Thymus (tissue), 11 donors: ENCODE data around the gene MINDY4B. TPM values are rescaled to one million over a fixed set of nuclear protein-coding genes. Genes with fewer than 3 reads are reported as not detected.

Experiments used
- DNase-seq, 9 donors: peaks; one replicate each; pipeline ENCODE4 v3.0.0-alpha.2; 2013; ENCODE audit warnings: low spot score in 9 of 9, low read depth in 6 of 9, missing footprints in 1 of 9
- H3K27ac ChIP-seq, 2 donors: one replicate each; pipeline ENCODE4 v1.5.1; 2013; ENCODE audit warnings: control low read depth in 1 of 2, low read depth in 1 of 2, low read length in 1 of 2, mild to moderate bottlenecking in 1 of 2, moderate library complexity in 1 of 2
- H3K27me3 ChIP-seq, 2 donors: one replicate each; pipeline ENCODE4 v1.5.1; 2013; ENCODE audit warnings: low read length in 1 of 2; ENCODE audit not compliant: control insufficient read depth in 2 of 2, insufficient read depth in 1 of 2
- H3K36me3 ChIP-seq, 2 donors: one replicate each; pipeline ENCODE4 v1.5.1; 2013; ENCODE audit warnings: low read length in 1 of 2, mild to moderate bottlenecking in 1 of 2, moderate library complexity in 1 of 2; ENCODE audit not compliant: control insufficient read depth in 2 of 2, insufficient read depth in 2 of 2
- H3K4me1 ChIP-seq, 2 donors: one replicate each; pipeline ENCODE4 v1.5.1; 2013; ENCODE audit warnings: low read length in 2 of 2; ENCODE audit not compliant: control insufficient read depth in 2 of 2, insufficient read depth in 2 of 2
- H3K4me3 ChIP-seq, 2 donors: one replicate each; pipeline ENCODE4 v1.5.1; 2013; ENCODE audit warnings: low read length in 2 of 2, control low read depth in 1 of 2, mild to moderate bottlenecking in 1 of 2
- H3K9me3 ChIP-seq, 2 donors: one replicate each; pipeline ENCODE4 v1.5.1; 2013; ENCODE audit warnings: low read length in 1 of 2, mild to moderate bottlenecking in 1 of 2; ENCODE audit not compliant: control insufficient read depth in 2 of 2, insufficient read depth in 1 of 2
- WGBS: extraction: QIAGEN DNeasy Blood & Tissue Kit; methylation state at CpG from one replicate; pipeline ENCODE4 v1.1.7; 2013; 5-methylcytosine and 5-hydroxymethylcytosine counted together
- polyA plus RNA-seq: library from polyadenylated mRNA; stranded (reverse); fragments of 200-250 nt; gene quantifications from one replicate; pipeline ENCODE4 v1.2.3, GENCODE V29; 2013
- total RNA-seq: library from RNA; stranded (reverse); fragments of 120-200 nt; gene quantifications from one replicate; pipeline ENCODE4 v1.2.4, GENCODE V29; 2013
- donor health status: healthy.

The MINDY4B gene
- total and polyA plus RNA-seq, 2 donors, result 0.19 TPM; not detected in 1

DNA sequence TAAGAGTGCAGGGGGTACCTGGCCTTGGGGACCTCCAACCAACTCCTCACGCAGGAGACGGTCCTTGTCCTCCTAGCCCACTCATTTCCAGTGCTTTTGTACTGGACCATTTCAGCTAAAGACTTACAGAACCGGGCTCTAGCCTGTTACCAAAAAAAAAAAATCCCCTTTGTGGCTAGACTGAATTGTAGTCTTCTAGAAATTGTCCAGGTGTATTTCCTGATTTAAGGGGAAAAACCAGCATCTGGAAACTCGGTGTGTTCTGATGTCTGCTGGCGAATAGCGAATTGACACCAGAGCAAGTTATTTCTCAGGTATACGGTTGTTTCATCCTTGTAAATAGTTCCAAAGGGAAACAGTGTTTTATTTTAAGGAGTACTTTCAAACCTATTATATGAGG is 21.1 kb upstream of the MINDY4B start:
- WGBS, result 81% methylated on average over 7 of the region's 7 CpGs
- no peak overlapping the region for H3K27ac ChIP-seq
- H3K4me3 ChIP-seq, result no peak overlapping the region
- H3K27me3 ChIP-seq, result no peaks in the 10 kb centered on the region
- no peak for DNase-seq
- peaks cover 0 to 4% of the 10 kb centered on the region in 2 donors for H3K4me1 ChIP-seq
- no peaks in the 10 kb centered on the region for H3K36me3 ChIP-seq
- no peaks in the 10 kb centered on the region for H3K9me3 ChIP-seq

DNA sequence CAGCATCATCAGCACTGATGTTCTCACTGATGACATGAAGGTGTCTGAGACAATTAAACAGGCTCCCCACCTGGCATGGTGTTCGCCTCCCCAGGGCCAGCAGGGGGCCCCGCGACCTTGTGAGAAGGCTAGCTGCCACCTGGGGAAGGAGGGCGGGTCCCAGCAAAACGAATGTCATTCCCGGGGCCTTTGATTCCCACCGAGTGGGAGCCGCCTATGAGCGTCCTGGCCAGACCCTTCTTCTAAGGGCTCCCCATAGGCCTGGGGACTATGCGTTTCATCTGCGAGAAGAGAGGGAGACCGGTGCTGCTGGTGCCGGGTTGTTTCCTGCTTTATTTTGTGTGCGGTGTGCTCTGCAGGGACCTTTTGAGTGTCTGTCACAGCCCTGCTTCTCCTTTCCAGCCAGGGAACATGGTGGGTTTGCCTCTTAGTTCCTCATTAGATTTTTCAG is 20.5 kb upstream of the MINDY4B start:
- no peak overlapping the region for H3K27ac ChIP-seq
- H3K9me3 ChIP-seq, result no peaks in the 10 kb centered on the region
- 2% methylated on average over 14 of the region's 14 CpGs for WGBS
- peak; percentile 6 to 70 (median 37) for DNase-seq
- H3K4me3 ChIP-seq, result peak overlapping the region in 1 of 2 donors; percentile 2
- no peaks in the 10 kb centered on the region for H3K27me3 ChIP-seq
- no peaks in the 10 kb centered on the region for H3K36me3 ChIP-seq
- peaks cover 0 to 4% of the 10 kb centered on the region in 2 donors for H3K4me1 ChIP-seq

DNA sequence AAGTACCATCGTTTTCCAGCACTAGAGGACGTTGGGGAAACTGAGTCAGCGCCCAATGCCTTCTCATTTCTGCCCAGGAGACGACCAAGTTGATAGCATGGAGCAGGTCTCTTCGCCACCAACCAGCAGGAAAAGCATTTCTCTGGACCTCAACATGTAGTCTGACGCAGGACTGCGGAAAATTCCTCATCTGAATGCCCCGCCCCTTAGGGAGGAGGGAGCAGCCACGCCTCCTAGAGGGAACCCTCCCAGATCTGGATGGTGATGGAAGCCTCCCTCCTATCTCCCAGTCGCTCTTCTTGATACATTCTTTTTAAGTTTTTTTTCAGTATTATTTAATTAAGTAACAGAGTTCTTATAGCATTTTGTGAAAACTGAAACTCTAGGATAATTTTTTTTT is 17.4 kb upstream of the MINDY4B start:
- Histone ChIP-seq H3K4me1 (peaks cover 0 to 4% of the 10 kb centered on the region in 2 donors), H3K4me3 (no peak overlapping the region), H3K9me3 (no peaks in the 10 kb centered on the region), H3K27ac (no peak overlapping the region), H3K27me3 (no peaks in the 10 kb centered on the region), H3K36me3 (no peaks in the 10 kb centered on the region)
- DNase-seq, result no peak
- 95% methylated on average over 10 of the region's 10 CpGs for WGBS

- H3K36me3 ChIP-seq, result no peaks in the 10 kb centered on the region
- DNase-seq, result no peak
- no peak overlapping the region for H3K4me3 ChIP-seq
- H3K9me3 ChIP-seq, result no peaks in the 10 kb centered on the region
- H3K27me3 ChIP-seq, result no peaks in the 10 kb centered on the region
- H3K4me1 ChIP-seq, result peaks cover 0 to 4% of the 10 kb centered on the region in 2 donors
- H3K27ac ChIP-seq, result no peak overlapping the region
- 94% methylated on average over 4 of the region's 4 CpGs for whole genome bisulfite sequencing
Observed at GRCh38 chr3:150921209-150921608, 16.0 kb upstream of the MINDY4B start.

DNA sequence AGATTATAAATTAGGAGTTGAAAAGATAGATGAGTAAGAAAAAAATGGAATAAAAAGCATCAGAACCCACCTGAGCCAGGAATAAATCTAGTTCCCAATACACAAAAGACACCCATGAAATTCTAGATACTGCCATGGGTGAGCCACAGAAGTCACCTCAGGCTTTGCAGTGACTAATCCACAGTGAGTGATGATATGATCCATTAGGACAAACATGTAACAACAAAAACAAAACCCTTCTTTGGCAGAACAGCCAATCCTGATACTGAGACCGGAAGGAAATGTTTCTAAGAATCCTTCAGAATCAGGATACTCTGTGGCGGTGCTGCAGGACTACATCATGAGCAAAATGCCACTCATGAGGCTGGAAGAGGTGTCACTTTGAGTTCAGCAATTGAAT is 15.0 kb upstream of the MINDY4B start:
- H3K36me3 ChIP-seq, result no peaks in the 10 kb centered on the region
- H3K27ac ChIP-seq, result no peak overlapping the region
- H3K4me3 ChIP-seq, result no peak overlapping the region
- no peaks in the 10 kb centered on the region for H3K4me1 ChIP-seq
- H3K9me3 ChIP-seq, result no peaks in the 10 kb centered on the region
- no peak for DNase-seq
- H3K27me3 ChIP-seq, result no peaks in the 10 kb centered on the region
- 90% methylated on average over 2 of the region's 2 CpGs for WGBS

- 85% methylated on average over 7 of the region's 7 CpGs for WGBS
- H3K27ac ChIP-seq, result no peak overlapping the region
- no peaks in the 10 kb centered on the region for H3K36me3 ChIP-seq
- no peak overlapping the region for H3K4me3 ChIP-seq
- DNase-seq, result no peak
- H3K9me3 ChIP-seq, result no peaks in the 10 kb centered on the region
- no peaks in the 10 kb centered on the region for H3K4me1 ChIP-seq
- no peaks in the 10 kb centered on the region for H3K27me3 ChIP-seq
Observed at GRCh38 chr3:150917951-150918350, 12.7 kb upstream of the MINDY4B start.

- Histone ChIP-seq H3K9me3 (no peaks in the 10 kb centered on the region), H3K4me3 (no peak overlapping the region), H3K4me1 (no peaks in the 10 kb centered on the region), H3K27me3 (no peaks in the 10 kb centered on the region), H3K27ac (no peak overlapping the region), H3K36me3 (no peaks in the 10 kb centered on the region)
- 94% methylated on average over 4 of the region's 4 CpGs for WGBS
- DNase-seq, result no peak
Observed at GRCh38 chr3:150913133-150913922, 8.1 kb upstream of the MINDY4B start.

DNA sequence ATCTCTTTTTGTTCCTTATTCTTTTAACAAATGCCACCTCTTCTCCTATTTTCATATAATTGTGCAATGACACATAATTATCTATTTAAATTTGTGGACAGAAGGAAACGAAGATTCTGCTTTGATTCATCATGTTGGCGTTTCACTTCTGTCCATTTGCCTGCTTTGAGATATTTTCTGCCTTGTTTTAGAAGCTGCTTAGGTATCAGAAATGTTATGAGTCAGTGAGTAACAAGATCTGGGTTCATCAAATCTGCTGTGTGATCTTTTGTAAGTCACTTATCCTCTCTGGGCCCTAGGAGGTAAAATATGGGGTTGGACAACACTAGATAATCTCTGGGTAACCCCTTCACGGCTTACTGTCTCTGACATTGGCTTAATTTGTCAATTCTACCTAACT is 7.3 kb upstream of the MINDY4B start:
- Histone ChIP-seq H3K4me1 (no peaks in the 10 kb centered on the region), H3K9me3 (no peaks in the 10 kb centered on the region), H3K4me3 (no peak overlapping the region), H3K36me3 (no peaks in the 10 kb centered on the region), H3K27me3 (no peaks in the 10 kb centered on the region), H3K27ac (no peak overlapping the region)
- no peak for DNase-seq
- 79% methylated on average over 3 of the region's 3 CpGs for WGBS

DNA sequence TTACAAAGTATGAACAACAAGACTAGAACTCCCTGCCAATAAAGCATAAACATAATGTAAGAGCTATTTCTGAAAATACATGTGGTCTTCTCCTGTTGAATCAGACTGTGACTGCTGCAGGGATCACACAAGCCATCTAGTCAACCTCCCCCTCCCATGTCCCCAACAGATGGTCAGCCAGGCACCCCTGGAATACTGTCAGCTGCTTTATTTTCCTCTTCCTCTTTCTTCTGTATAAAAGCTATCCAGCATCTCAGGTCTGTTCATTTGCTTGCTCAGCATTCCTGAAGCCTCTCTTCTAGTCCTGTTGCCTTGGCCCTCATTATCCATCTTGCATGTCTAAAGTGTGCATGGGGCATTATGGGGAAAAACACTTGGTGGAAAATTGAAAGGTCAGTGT is 6.5 kb upstream of the MINDY4B start:
- Histone ChIP-seq H3K27ac (no peak overlapping the region), H3K4me1 (no peaks in the 10 kb centered on the region), H3K4me3 (no peak overlapping the region), H3K9me3 (no peaks in the 10 kb centered on the region), H3K36me3 (no peaks in the 10 kb centered on the region), H3K27me3 (no peaks in the 10 kb centered on the region)
- no peak for DNase-seq
